Suprapubic skin (tissue), 4 donors: Measurements from ENCODE around the gene SLAIN2. TPM values are rescaled to one million over a fixed set of nuclear protein-coding genes. Genes with fewer than 3 reads are reported as not detected.

Source experiments
- DNase-seq, 2 donors: peaks; one replicate each; pipeline ENCODE4 v3.0.0-alpha.2; 2019; ENCODE audit warnings: low spot score in 2 of 2
- H3K27ac ChIP-seq: fragments of 200-600 bp; sonication (generic); one replicate; pipeline ENCODE4 v1.5.1; 2019
- H3K27me3 ChIP-seq: fragments of 200-600 bp; sonication (generic); one replicate; pipeline ENCODE4 v1.5.1; 2019
- H3K36me3 ChIP-seq: fragments of 200-600 bp; sonication (generic); one replicate; pipeline ENCODE4 v1.5.1; 2019
- H3K4me1 ChIP-seq: fragments of 200-600 bp; sonication (generic); one replicate; pipeline ENCODE4 v1.5.1; 2019
- H3K4me3 ChIP-seq: fragments of 200-600 bp; sonication (generic); one replicate; pipeline ENCODE4 v1.5.1; 2019; ENCODE audit warnings: mild to moderate bottlenecking
- H3K9me3 ChIP-seq: fragments of 200-600 bp; sonication (generic); one replicate; pipeline ENCODE4 v1.5.1; 2019
- EP300 ChIP-seq: sonication (generic); formaldehyde crosslinking; IDR thresholded peaks from one replicate; pipeline ENCODE4 v1.6.1; 2017; ENCODE audit warnings: antibody characterized with exemption
- POLR2A ChIP-seq, 2 donors: fragments of 450-650 bp; IDR thresholded peaks; one replicate each; pipeline ENCODE4 v1.6.1; 2017; ENCODE audit warnings: antibody characterized with exemption in 2 of 2, mild to moderate bottlenecking in 2 of 2, moderate library complexity in 2 of 2
- POLR2AphosphoS5 ChIP-seq, 3 donors: sonication (generic); formaldehyde crosslinking; IDR thresholded peaks; one replicate each; pipeline ENCODE4 v1.6.1; 2017; ENCODE audit warnings: antibody characterized with exemption in 3 of 3
- WGBS: methylation state at CpG from one replicate; pipeline ENCODE4 v1.1.5; 2018; 5-methylcytosine and 5-hydroxymethylcytosine counted together
- total RNA-seq, 4 donors: library from RNA; depleted of rRNA; stranded (reverse); fragments of >200 nt; gene quantifications; one replicate each; pipeline ENCODE4 v1.1.0, GENCODE V29; 2016
- TF ChIP-seq, protein P1 (sequence below), 2 donors: fragments of 200-600 bp in 1 of 2; fragments of 450-650 bp in 1 of 2; sonication (generic) in 1 of 2; IDR thresholded peaks; one replicate each; pipeline ENCODE4 v1.5.1; 2016 to 2019; ENCODE audit warnings: antibody characterized with exemption in 2 of 2, mild to moderate bottlenecking in 1 of 2, moderate library complexity in 1 of 2

Gene SLAIN2
- total RNA-seq, 4 donors from 2014 or later: 84.7 to 167 (median 147) TPM

- no peaks in the 10 kb centered on the region for H3K27me3 ChIP-seq
- H3K36me3 ChIP-seq: no peaks in the 10 kb centered on the region
- no peak for TF ChIP-seq EP300
- TF ChIP-seq POLR2AphosphoS5 (IDR thresholded peaks at IDR 0.05): no peak
- TF ChIP-seq, protein P1, sequence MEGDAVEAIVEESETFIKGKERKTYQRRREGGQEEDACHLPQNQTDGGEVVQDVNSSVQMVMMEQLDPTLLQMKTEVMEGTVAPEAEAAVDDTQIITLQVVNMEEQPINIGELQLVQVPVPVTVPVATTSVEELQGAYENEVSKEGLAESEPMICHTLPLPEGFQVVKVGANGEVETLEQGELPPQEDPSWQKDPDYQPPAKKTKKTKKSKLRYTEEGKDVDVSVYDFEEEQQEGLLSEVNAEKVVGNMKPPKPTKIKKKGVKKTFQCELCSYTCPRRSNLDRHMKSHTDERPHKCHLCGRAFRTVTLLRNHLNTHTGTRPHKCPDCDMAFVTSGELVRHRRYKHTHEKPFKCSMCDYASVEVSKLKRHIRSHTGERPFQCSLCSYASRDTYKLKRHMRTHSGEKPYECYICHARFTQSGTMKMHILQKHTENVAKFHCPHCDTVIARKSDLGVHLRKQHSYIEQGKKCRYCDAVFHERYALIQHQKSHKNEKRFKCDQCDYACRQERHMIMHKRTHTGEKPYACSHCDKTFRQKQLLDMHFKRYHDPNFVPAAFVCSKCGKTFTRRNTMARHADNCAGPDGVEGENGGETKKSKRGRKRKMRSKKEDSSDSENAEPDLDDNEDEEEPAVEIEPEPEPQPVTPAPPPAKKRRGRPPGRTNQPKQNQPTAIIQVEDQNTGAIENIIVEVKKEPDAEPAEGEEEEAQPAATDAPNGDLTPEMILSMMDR (IDR thresholded peaks at IDR 0.05): no peak
- 80% methylated on average over 2 of the region's 2 CpGs for WGBS
- peaks cover 27% of the 10 kb centered on the region for H3K4me1 ChIP-seq
- H3K4me3 ChIP-seq: no peak overlapping the region
- no peak for DNase-seq
- no peak overlapping the region for H3K27ac ChIP-seq
- H3K9me3 ChIP-seq: no peaks in the 10 kb centered on the region
Observed at GRCh38 chr4:48369771-48370170, 28.4 kb downstream of the SLAIN2 start.

DNA sequence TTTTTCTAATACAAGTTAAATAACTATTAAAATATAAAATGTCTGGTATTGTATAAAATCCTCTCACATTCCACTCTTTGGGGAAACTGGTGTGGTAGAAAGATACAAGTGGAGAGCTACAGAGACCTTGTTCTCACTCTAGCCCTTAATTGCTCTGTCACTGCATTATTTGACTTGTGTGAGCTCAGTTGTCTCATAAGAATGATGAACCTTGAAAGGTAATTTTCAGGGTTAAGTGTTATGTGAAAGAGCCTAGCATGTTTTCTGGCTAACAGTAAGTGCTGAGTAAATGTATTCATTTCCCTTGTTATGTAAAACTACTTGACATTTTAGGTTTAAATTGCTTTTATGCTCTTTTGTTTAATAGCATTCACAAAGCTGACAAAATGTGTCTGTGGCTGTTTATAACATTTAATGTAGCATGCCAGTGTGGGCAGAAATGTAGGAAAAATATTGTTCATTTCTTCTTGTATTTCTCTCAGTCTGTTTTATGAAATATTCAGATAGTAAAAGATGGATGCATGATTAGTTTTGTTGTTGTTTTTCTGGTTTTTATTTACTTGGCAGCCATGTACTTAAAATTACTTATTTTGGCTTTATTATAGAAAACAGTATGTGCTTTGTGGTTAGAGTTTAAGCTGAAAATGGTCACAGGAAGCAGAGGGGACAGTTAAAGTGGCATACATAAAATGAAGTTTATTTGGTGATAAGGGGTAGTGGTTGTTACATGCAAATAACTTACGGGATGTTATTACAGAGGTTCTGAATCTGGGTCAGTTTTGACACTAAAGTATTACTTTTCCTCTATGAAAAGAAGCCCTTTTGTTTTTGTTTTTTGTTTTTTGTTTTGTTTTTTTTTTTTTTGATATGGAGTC, 29.2 kb downstream of the SLAIN2 start:
- no peak for DNase-seq
- Histone ChIP-seq H3K36me3 (no peaks in the 10 kb centered on the region), H3K27ac (no peak overlapping the region), H3K4me1 (peaks cover 34% of the 10 kb centered on the region), H3K9me3 (no peaks in the 10 kb centered on the region), H3K4me3 (no peak overlapping the region), H3K27me3 (no peaks in the 10 kb centered on the region)
- TF ChIP-seq POLR2A (IDR thresholded peaks at IDR 0.05): no peak
- no peak for TF ChIP-seq EP300
- TF ChIP-seq POLR2AphosphoS5 (IDR thresholded peaks at IDR 0.05): no peak
- TF ChIP-seq, protein P1 (IDR thresholded peaks at IDR 0.05): no peak
- WGBS: 87% methylated on average over 1 of the region's 1 CpG

DNA sequence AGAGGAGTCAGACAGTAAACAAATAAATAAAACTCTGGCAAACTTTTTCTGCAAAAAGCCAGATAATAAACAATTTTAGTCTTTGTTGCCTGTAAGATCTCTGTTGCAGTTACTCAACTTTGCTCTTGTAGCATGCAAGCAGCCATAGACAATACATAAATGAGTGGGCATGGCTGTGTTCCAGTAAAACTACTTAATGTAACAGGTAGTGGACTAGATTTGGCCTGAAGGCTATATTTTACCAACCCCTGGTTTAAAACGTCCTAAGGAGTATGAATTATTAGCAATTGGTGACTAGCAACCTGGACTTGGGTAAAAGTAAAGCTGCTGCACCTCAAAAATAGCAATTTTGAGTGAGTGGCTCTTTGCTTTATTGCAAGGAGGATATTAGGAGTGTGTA, 30.9 kb downstream of the SLAIN2 start:
- TF ChIP-seq POLR2A (IDR thresholded peaks at IDR 0.05): no peak
- TF ChIP-seq EP300: no peak
- TF ChIP-seq, protein P1 (IDR thresholded peaks at IDR 0.05): no peak
- TF ChIP-seq POLR2AphosphoS5 (IDR thresholded peaks at IDR 0.05): no peak
- DNase-seq: no peak
- Histone ChIP-seq H3K27me3 (no peaks in the 10 kb centered on the region), H3K4me1 (peaks cover 32% of the 10 kb centered on the region), H3K4me3 (no peak overlapping the region), H3K9me3 (no peaks in the 10 kb centered on the region), H3K36me3 (no peaks in the 10 kb centered on the region), H3K27ac (no peak overlapping the region)
- 53% methylated on average over 1 of the region's 1 CpG for WGBS

GRCh38 chr4:48375651-48376304, 34.4 kb downstream of the SLAIN2 start:
- Histone ChIP-seq H3K27ac (peak overlapping the region; percentile 23), H3K36me3 (no peaks in the 10 kb centered on the region), H3K4me1 (peaks cover 28% of the 10 kb centered on the region), H3K9me3 (no peaks in the 10 kb centered on the region), H3K27me3 (no peaks in the 10 kb centered on the region), H3K4me3 (no peak overlapping the region)
- no peak for TF ChIP-seq EP300
- no peak for TF ChIP-seq POLR2AphosphoS5 (IDR thresholded peaks at IDR 0.05)
- TF ChIP-seq POLR2A (IDR thresholded peaks at IDR 0.05): no peak
- TF ChIP-seq, protein P1 (IDR thresholded peaks at IDR 0.05): no peak
- 62% methylated on average over 6 of the region's 6 CpGs for WGBS
- no peak for DNase-seq

- Histone ChIP-seq H3K27me3 (no peaks in the 10 kb centered on the region), H3K4me1 (peaks cover 27% of the 10 kb centered on the region), H3K27ac (no peak overlapping the region), H3K36me3 (peaks cover 6% of the 10 kb centered on the region), H3K4me3 (no peak overlapping the region), H3K9me3 (no peaks in the 10 kb centered on the region)
- TF ChIP-seq EP300: no peak
- no peak for TF ChIP-seq POLR2AphosphoS5 (IDR thresholded peaks at IDR 0.05)
- no peak for TF ChIP-seq POLR2A (IDR thresholded peaks at IDR 0.05)
- TF ChIP-seq, protein P1 (IDR thresholded peaks at IDR 0.05): no peak
- no peak for DNase-seq
- WGBS: 68% methylated on average over 1 of the region's 1 CpG
Observed at GRCh38 chr4:48379587-48380180, 38.4 kb downstream of the SLAIN2 start.
